Measurements from ENCODE around the gene MACF1. TPM values are rescaled to one million over a fixed set of nuclear protein-coding genes. Genes with fewer than 3 reads are reported as not detected.
A peak's percentile ranks its signal among the peaks of the same experiment; 100 is the strongest.

MACF1 gene
- total RNA-seq, 1 experiment from 2014 or later: 190 TPM

GRCh38 chr1:39398278-39399021 is 194.0 kb downstream of the MACF1 start:
- H4K8ac ChIP-seq (replicated peaks; ENCODE audit: insufficient read length, low read depth, low read length): no peak overlapping the region
- H2BK5ac ChIP-seq (ENCODE audit: insufficient read length, low read length): no peak overlapping the region
- H4K5ac ChIP-seq (ENCODE audit: insufficient read length, low read depth, low read length): no peak overlapping the region
- H3K79me2 ChIP-seq (ENCODE audit: insufficient read depth, low read length): peaks cover 8% of the 10 kb centered on the region
- no peak overlapping the region for H2BK12ac ChIP-seq (ENCODE audit: insufficient read length, low read depth, low read length)
- TF ChIP-seq CTCF (conservative IDR thresholded peaks at IDR 0.05): no peak
- no peak overlapping the region for H2AK5ac ChIP-seq (ENCODE audit: insufficient read length, low read length)
- no peaks in the 10 kb centered on the region for H3K27me3 Mint-ChIP-seq (ENCODE audit: low read depth)
- no peak overlapping the region for H3K14ac ChIP-seq (ENCODE audit: insufficient read depth, low read length)
- no peaks in the 10 kb centered on the region for H3K23me2 ChIP-seq (ENCODE audit: insufficient read length, low read depth, low read length, poor library complexity, severe bottlenecking)
- H4K91ac ChIP-seq (ENCODE audit: insufficient read length, low read depth, low read length): no peak overlapping the region
- peak; percentile 43 for DNase-seq
- H3K27me3 ChIP-seq (ENCODE audit: insufficient read depth, low read length): no peaks in the 10 kb centered on the region
- no CpG with 5 or more reads among the region's 6 CpGs for WGBS (ENCODE audit: extremely low coverage, insufficient read length, low lambda C conversion rate)
- H3K9me3 ChIP-seq (ENCODE audit: control insufficient read depth, low read depth, low read length): no peaks in the 10 kb centered on the region
- no peak overlapping the region for H3K4ac ChIP-seq (ENCODE audit: low read depth, low read length)
- H3K18ac ChIP-seq (ENCODE audit: insufficient read length, low read depth, low read length): no peak overlapping the region
- no peak overlapping the region for H3K23ac ChIP-seq (ENCODE audit: insufficient read length, low read depth, low read length)
- H3K79me1 ChIP-seq (ENCODE audit: insufficient read depth, low read depth, low read length, poor library complexity, severe bottlenecking): no peaks in the 10 kb centered on the region
- H3K27ac ChIP-seq (ENCODE audit: insufficient read length, low read depth, low read length): no peak overlapping the region
- H3K4me1 Mint-ChIP-seq: peaks cover 19 to 31% of the 10 kb centered on the region in 2 experiments
- H2BK120ac ChIP-seq (ENCODE audit: low read depth, low read length, poor library complexity, severe bottlenecking): no peak overlapping the region
- H2AFZ ChIP-seq (ENCODE audit: low read length): no peak overlapping the region
- H3K56ac ChIP-seq (ENCODE audit: insufficient read length, low read depth, low read length): no peak overlapping the region
- H3K4me1 ChIP-seq (ENCODE audit: insufficient read depth, low read length): peaks cover 6% of the 10 kb centered on the region; the same call in 1 of the 2 replicates
- no peaks in the 10 kb centered on the region for H4K20me1 ChIP-seq (ENCODE audit: control insufficient read depth, insufficient read depth, insufficient read length)
- no peak overlapping the region for H3K9ac ChIP-seq (ENCODE audit: extremely low read depth, insufficient read length, low read length)
- H3K4me3 Mint-ChIP-seq: no peak overlapping the region
- no peak overlapping the region for H2BK15ac ChIP-seq (ENCODE audit: low read depth, low read length)
- H2BK20ac ChIP-seq (ENCODE audit: low read depth, low read length, poor library complexity, severe bottlenecking): no peak overlapping the region
- H3K27ac Mint-ChIP-seq: peak overlapping the region in 2 of 3 experiments; percentile 34 to 60; a peak in 3 of 7 replicates
- no peak overlapping the region for H3K4me2 ChIP-seq (ENCODE audit: insufficient read depth, insufficient read length, low read length)
- no peak overlapping the region for H3T11ph ChIP-seq (ENCODE audit: low read length)
- H3K36me3 Mint-ChIP-seq (ENCODE audit: insufficient read depth in 1 of 3, low read depth in 3 of 3): no peaks in the 10 kb centered on the region; a peak in 2 of 7 replicates
- H3K9me3 Mint-ChIP-seq: no peaks in the 10 kb centered on the region
